HG03095 (cell line): ENCODE results near the gene DCST1.

Source experiments
- ATAC-seq: cut with Tn5 transposase; IDR thresholded peaks from one replicate; pipeline ENCODE4 v1.9.1; 2021; ENCODE audit warnings: moderate library complexity; ENCODE audit not compliant: unreplicated experiment

DCST1 gene

DNA sequence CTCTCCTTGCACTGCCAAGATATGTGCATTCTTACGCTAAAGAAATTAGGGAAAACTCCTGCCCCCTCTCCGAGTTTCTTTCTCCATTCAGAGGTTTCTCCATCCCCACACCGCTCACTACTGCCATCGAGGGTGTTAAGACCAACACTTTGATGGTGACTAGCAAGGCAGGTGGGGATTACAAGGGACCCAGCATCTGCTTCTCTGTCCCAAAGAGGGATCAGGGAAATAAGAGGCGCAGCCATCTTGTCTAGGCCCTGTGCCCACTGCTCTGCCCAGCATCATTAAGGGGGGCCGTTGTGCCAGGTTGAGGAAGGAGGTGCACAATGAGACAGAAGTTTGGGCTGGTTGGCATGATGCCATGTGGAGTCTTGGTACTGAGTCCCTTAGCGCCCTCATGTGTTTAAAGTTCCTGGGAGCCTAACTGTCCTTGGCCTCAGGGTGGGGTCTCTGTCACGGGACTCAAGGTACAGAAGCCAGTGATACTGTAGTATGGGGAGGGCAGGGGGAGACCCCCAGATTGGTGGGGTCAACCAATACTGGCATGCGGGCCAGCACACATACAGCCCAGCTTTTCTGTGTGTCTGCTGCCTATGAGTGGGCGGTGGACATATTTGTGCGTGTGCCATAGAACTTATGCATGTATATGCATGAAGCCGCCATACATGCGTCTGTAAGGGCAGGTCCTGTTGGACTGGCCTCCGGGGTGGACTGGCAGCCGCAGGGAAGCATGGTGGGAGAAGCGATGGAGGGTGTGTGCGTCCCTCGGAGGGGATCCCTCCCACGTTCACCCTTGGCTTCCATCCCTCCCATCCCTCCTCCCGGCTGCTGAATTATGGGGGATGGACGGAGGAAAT, 50.5 kb downstream of the DCST1 start:
- ATAC-seq = no peak

DNA sequence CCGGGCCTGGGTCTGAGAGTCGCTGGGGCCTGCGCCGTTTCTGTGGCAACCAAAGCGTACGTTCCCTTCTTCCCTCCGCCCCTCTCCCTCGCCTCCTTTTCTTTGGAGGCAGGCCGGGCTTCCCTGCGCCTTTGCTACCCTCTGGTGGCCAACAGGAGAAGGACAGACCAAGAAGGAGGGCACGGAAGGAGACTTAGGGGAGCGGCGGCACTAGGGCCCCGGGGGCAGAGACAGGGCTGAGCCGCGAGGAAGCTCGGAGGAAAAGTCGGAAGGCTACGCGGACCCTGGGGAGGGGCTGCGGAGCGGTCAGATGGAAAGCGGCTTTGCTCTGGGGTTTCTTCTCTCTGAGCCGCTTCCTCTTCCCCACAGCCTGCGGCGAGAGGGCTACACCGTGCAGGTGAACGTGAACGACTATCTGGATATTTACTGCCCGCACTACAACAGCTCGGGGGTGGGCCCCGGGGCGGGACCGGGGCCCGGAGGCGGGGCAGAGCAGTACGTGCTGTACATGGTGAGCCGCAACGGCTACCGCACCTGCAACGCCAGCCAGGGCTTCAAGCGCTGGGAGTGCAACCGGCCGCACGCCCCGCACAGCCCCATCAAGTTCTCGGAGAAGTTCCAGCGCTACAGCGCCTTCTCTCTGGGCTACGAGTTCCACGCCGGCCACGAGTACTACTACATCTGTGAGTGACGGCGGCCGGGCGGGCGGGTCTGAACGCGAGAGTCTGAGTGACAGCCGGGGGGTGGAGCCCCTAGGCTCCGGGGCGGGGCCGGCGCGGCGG, 51.3 kb downstream of the DCST1 start:
- ATAC-seq = peak; percentile 64

DNA sequence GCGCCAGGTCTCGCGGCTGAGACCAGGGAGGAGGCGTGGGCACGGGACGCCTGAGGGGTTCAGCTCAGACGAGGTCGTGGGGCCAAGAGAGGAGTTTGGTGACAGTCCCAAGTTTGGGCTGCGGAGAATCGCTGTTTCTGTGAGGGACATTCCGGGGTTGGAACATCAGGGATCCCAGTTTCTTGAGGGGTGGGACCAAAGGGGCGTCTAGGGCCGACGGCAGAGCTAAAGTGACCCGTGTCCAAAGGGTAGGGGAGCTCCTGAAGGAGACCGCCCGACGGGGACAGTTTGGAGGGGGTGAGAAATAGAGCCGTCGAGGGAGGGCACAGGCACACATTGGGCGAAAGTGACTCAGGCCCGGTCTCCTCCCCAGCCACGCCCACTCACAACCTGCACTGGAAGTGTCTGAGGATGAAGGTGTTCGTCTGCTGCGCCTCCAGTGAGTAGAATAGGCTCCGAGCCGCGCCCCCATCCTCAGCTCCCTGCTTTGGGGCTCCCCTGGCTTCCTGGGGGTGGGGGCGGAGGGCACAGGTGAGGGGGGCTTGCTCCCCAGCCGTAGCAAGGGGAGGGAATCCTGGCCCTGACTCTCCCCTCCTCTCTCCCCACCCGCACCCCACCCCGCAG, 52.0 kb downstream of the DCST1 start:
- ATAC-seq = no peak

DNA sequence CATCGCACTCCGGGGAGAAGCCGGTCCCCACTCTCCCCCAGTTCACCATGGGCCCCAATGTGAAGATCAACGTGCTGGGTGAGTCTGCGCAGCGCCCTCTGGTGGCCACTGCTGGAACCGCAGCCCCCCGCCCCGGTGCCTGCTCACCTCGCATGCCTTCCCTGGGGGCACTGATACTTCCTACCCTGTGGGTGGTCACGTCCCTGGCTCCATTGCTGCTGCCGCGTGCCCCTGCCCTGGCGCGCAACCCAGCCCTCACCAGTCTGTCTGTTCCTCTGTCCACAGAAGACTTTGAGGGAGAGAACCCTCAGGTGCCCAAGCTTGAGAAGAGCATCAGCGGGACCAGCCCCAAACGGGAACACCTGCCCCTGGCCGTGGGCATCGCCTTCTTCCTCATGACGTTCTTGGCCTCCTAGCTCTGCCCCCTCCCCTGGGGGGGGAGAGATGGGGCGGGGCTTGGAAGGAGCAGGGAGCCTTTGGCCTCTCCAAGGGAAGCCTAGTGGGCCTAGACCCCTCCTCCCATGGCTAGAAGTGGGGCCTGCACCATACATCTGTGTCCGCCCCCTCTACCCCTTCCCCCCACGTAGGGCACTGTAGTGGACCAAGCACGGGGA, 52.6 kb downstream of the DCST1 start:
- no peak for ATAC-seq

DNA sequence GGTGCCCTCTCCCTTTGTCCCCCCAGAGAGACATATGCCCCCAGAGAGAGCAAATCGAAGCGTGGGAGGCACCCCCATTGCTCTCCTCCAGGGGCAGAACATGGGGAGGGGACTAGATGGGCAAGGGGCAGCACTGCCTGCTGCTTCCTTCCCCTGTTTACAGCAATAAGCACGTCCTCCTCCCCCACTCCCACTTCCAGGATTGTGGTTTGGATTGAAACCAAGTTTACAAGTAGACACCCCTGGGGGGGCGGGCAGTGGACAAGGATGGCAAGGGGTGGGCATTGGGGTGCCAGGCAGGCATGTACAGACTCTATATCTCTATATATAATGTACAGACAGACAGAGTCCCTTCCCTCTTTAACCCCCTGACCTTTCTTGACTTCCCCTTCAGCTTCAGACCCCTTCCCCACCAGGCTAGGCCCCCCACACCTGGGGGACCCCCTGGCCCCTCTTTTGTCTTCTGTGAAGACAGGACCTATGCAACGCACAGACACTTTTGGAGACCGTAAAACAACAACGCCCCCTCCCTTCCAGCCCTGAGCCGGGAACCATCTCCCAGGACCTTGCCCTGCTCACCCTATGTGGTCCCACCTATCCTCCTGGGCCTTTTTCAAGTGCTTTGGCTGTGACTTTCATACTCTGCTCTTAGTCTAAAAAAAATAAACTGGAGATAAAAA, 53.4 kb downstream of the DCST1 start:
- no peak for ATAC-seq

DNA sequence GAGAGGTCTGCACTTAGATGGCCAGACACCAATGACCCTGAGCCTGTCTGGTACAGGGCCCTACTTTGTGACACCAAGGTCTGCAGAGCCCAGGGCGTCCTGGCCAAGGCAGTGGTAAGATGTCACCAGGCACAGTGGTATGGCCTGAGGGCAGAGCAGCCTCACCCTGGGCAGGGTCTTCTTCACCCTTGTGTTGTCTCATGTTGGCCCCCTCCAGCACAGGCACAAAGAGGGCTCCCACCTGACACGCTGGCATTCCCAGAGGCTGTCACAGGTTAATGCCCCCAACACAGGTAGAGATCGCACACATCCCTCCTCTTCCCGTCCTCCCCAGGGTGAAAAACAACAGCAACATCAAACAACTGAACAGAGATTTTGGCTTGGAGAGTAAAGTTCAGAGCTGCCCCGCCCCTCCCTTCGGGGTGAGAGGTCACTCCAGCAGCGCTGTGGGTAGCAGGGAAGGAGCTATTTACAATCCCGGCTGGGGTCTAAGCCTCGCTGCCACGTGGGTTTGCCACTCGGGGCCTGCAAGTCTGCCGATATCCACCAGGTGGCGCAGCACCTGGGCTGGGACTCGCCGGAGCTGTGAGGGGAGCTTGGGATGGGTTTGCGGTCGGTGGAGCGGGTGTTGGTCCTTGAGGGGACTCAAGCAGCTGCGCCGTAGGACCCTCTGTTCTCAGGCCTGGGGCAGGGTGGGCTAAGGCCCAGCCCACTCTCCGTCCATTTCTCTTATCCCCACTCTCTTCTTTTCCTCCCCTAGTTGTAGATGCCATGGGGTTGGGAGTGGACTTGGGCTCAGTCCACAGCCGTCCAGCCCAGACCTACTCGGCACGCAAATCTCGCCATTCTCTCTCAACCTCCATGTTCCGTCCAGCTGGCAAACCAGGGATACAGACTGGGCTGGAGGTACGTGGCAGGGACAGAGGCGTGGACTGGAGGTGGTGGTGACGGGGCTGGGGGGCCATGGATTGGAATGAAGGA, 57.7 kb downstream of the DCST1 start:
- no peak for ATAC-seq

DNA sequence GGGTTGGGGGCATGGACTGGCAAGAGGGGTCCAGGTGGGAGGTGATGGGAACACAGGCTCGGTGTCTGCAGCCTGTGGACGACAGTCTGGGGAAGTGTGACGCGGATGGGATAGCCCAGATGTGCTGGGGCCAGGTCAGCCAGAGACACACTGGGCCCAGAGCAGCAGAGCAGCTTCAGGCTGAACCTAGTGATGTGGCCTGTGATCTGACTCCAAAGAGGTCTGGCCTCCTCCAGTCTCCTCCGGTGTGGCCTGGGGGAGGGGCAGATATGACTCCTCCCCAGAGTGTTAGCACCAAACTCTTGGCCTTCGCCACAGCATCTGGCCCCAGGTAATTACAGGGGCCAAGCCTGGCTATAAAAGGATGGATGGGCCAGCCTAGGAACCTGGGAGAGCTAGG, 58.5 kb downstream of the DCST1 start:
- ATAC-seq = no peak

DNA sequence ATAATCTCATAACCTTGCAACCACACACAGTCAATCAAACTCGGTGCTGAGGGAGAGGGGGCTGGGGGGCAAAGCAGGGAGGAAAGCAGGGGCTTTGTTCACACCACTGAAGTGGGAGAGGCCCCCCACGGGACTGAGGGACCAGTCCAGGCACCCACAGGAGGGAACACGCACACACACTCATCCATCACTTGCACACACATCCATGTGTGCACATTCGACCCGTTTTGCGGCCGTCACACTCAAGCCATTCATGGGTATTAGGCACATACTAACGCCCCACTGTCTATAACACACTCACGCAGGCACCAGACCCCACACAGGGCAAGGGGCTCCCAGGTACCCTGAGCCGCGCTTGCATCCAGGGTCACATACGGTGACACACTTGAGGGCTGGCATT, 59.0 kb downstream of the DCST1 start:
- no peak for ATAC-seq

DNA sequence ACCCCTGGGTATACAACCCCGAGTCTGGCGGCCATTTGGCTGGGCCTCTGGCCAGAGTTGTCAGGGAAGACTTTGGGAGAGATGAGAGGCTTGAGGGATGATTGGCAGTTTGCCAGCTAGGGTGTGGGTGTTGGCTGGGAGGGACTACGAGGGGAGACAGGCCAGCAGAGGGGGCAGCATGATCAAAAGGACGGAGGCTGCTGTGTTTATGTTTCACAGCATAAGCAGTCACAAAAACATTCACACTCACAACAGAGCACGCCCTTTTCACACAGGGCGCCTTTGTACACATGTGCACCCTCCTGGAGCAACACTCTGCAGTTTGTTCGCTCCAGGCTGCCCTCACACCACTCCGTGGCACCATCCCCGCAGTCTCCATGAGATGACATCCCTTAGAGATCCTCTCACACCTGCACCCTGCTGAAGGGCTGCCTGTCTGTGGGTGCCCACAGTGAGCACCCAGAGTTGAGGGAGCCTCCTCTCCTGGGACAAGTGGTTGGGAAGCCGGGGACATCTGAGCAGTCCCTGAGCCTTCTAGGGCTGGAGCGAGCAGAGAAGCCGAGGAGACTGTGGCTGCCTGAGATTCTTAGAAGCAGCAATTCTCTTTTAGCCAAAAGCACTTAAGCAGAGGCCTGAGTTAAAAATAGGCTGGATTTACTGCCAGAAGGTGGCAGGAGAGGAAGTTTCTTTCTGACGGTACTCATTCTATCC, 60.4 kb downstream of the DCST1 start:
- no peak for ATAC-seq

DNA sequence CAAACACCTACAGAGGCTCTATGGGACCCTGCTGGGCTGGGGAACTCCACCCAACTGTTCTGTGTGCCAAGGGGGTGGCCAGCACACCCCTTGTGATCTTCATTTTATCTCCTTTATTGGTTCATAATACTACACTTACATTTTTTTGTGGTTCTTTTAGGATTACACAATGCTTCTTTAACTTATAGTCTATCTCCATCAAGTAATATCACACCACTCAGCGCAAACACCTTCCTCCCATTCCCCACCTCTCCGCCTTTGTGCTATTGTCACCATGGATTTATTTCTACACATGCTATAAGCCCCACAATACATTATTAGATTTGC, 61.0 kb downstream of the DCST1 start:
- no peak for ATAC-seq

DNA sequence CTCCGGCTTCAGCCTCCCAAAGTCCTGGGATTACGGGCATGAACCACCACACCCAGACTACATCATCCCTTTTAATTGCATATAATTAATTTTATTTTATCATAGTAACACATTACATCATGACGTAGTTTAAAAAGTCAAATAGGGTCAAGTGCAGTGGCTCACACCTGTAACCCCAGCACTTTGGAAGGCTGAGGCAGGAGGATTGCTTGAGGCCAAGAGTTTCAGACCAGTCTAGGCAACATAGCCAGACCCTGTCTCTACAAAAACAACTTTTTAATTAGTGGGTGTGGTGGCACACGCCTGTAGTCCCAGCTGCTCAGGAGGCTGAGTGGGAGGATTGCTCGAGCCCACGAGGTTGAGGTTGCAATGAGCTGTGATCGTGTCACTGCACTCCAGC, 65.7 kb downstream of the DCST1 start:
- ATAC-seq = no peak
